ENCODE measurements around the gene WDR87. TPM values are rescaled to one million over a fixed set of nuclear protein-coding genes. Genes with fewer than 3 reads are reported as not detected.
"Not testable (repeated sequence)": the region's sequence is repeated elsewhere in the genome, so short reads cannot be mapped to it uniquely, and the experiment has no call there.

The WDR87 gene
- total RNA-seq, 1 experiment from 2014 or later: not detected

- DNase-seq (ENCODE audit: low read depth): no peak
Observed at GRCh38 chr19:37886571-37886970, 19.8 kb downstream of the WDR87 start.

GRCh38 chr19:37885392-37885791 is 21.0 kb downstream of the WDR87 start:
- no peak for DNase-seq (ENCODE audit: low read depth)

- no peak for DNase-seq (ENCODE audit: low read depth)
Observed at GRCh38 chr19:37877147-37877546, 29.2 kb downstream of the WDR87 start.

- no peak for DNase-seq (ENCODE audit: low read depth)
Observed at GRCh38 chr19:37876032-37876431, 30.4 kb downstream of the WDR87 start.

- no peak for DNase-seq (ENCODE audit: low read depth)
Observed at GRCh38 chr19:37874784-37875183, 31.6 kb downstream of the WDR87 start.

GRCh38 chr19:37872383-37872782 is 34.0 kb downstream of the WDR87 start:
- DNase-seq (ENCODE audit: low read depth): no peak

- no peak for DNase-seq (ENCODE audit: low read depth)
Observed at GRCh38 chr19:37869766-37870340, 36.5 kb downstream of the WDR87 start.

- peak; percentile 29 for DNase-seq (ENCODE audit: low read depth)
Observed at GRCh38 chr19:37867831-37868230, 38.6 kb downstream of the WDR87 start.

GRCh38 chr19:37865930-37866329 is 40.5 kb downstream of the WDR87 start:
- DNase-seq (ENCODE audit: low read depth): not testable (repeated sequence)

GRCh38 chr19:37864501-37864900 is 41.9 kb downstream of the WDR87 start:
- DNase-seq (ENCODE audit: low read depth): no peak

- no peak for DNase-seq (ENCODE audit: low read depth)
Observed at GRCh38 chr19:37855098-37855497, 51.3 kb downstream of the WDR87 start.

GRCh38 chr19:37845932-37846331 is 60.5 kb downstream of the WDR87 start:
- no peak for DNase-seq (ENCODE audit: low read depth)

Other genes starting within 250 kb of the WDR87 start
- 0.80 and 1.0 TPM in 2 replicates for gene ZNF607, start 186.8 kb downstream of the WDR87 start, total RNA-seq (2014; rRNA removed; shearing (Covaris generic))
- gene ZNF573, start 127.0 kb downstream of the WDR87 start, total RNA-seq (2014; rRNA removed; shearing (Covaris generic)): 6.3 and 6.4 TPM in 2 replicates
- 30.2 and 31.2 TPM in 2 replicates for gene SIPA1L3, start 614 bp upstream of the WDR87 start, total RNA-seq (2014; rRNA removed; shearing (Covaris generic))